Erythroblast (primary cell): ENCODE results near the gene EPHB3.

Experiments
- GATA1 ChIP-seq: IDR thresholded peaks from 2 replicates; pipeline ENCODE4 v1.6.1; 2011; ENCODE audit warnings: low read depth, mild to moderate bottlenecking, control low read depth, low read length, moderate library complexity
- POLR2A ChIP-seq: IDR thresholded peaks from 2 replicates; pipeline ENCODE4 v1.6.1; 2011; ENCODE audit warnings: mild to moderate bottlenecking, low read length

DNA sequence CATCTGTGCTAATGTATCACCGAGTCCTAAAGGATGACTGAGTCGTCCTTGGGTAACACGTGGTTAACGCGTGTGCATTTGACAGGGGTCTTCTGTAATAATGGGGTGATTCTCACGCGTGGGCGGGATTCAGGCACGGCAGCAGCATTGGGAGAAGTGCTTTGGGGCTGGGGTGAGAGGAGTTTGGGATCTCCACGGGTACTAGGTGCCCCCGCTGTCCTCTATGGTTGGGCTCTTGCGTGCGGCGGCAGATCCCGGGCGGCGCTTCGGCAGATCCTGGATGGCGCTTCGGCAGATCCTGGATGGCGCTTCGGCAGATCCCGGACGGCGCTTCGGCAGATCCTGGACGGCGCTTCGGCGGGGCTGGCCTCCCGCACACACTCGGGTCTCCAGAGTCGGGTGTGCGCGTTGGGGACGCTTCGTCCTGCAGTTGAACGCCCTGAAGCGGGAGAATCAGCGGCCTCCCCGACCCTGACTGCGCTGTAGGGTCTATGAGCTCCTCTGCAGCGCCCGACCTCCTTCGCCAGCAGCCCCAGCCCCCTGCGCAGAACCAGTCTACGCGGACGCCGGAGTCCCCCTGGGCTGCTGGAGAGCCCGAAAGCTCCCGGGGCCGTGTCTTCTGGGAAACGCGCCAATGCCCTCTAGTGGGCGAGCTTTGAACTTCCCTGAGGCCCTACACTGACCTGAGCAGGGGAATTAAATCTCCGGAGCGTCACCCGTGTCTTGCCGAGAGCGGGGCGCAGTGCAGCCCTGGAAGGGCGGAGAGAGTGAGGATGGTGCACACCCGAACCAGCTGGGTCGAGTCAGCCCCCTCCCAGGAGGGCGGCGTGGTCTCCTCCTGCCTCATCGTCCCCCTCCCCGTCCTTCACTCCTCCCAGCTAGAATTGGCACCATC lies 48.1 kb upstream of the EPHB3 start:
- TF ChIP-seq POLR2A (no peak), GATA1 (no peak)
